IPS-20b (cell line): ENCODE measurements around the gene LTO1.

Experiments
- H3K27ac ChIP-seq: one replicate; pipeline ENCODE4 v1.5.1; 2013; ENCODE audit warnings: low read length
- H3K27me3 ChIP-seq: 2 replicates; pipeline ENCODE4 v1.6.1; 2013; ENCODE audit warnings: mild to moderate bottlenecking, low read length, inconsistent platforms; ENCODE audit not compliant: insufficient read depth
- H3K36me3 ChIP-seq: 2 replicates; pipeline ENCODE4 v1.6.1; 2013; ENCODE audit warnings: low read depth, mild to moderate bottlenecking, inconsistent platforms, low read length, moderate library complexity; ENCODE audit not compliant: insufficient read depth
- H3K4me1 ChIP-seq: 2 replicates; pipeline ENCODE4 v1.6.1; 2013; ENCODE audit warnings: mild to moderate bottlenecking, control low read depth, inconsistent platforms, low read length, moderate library complexity; ENCODE audit not compliant: insufficient read depth
- H3K4me3 ChIP-seq: 2 replicates; pipeline ENCODE4 v1.5.1; 2013; ENCODE audit warnings: mild to moderate bottlenecking, low read length, inconsistent platforms
- H3K9ac ChIP-seq: 2 replicates; pipeline ENCODE4 v1.6.1; 2013; ENCODE audit warnings: low read depth, mild to moderate bottlenecking, inconsistent platforms, low read length, moderate library complexity
- H3K9me3 ChIP-seq: 2 replicates; pipeline ENCODE4 v1.6.1; 2013; ENCODE audit warnings: mild to moderate bottlenecking, low read depth, low read length, inconsistent platforms; ENCODE audit not compliant: insufficient read depth

LTO1 gene

DNA sequence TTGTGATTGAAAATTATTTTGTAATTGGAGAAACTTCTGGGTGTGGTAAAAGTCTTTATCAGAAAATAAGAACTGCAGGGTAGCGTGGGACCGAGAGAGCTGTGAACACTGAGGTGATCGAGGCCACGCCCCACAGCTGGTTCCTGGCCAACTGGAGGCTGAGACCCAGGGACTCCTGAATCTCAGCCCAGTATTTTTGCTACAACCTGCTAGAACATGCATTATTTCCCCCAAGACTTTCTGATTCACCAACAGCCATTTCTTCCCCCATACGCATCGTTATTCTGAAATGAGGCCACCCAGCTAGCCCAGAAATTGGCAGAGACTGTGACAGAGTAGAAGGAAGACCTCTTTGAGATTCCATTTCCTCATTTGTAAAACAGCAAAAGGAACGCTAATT is 32.0 kb upstream of the LTO1 start:
- peaks cover 60% of the 10 kb centered on the region for H3K27me3 ChIP-seq
- no peaks in the 10 kb centered on the region for H3K36me3 ChIP-seq
- H3K9ac ChIP-seq: no peak overlapping the region
- H3K9me3 ChIP-seq: no peaks in the 10 kb centered on the region
- H3K4me1 ChIP-seq: peaks cover 23% of the 10 kb centered on the region; the same call in 1 of the 2 replicates
- no peak overlapping the region for H3K27ac ChIP-seq
- no peak overlapping the region for H3K4me3 ChIP-seq

DNA sequence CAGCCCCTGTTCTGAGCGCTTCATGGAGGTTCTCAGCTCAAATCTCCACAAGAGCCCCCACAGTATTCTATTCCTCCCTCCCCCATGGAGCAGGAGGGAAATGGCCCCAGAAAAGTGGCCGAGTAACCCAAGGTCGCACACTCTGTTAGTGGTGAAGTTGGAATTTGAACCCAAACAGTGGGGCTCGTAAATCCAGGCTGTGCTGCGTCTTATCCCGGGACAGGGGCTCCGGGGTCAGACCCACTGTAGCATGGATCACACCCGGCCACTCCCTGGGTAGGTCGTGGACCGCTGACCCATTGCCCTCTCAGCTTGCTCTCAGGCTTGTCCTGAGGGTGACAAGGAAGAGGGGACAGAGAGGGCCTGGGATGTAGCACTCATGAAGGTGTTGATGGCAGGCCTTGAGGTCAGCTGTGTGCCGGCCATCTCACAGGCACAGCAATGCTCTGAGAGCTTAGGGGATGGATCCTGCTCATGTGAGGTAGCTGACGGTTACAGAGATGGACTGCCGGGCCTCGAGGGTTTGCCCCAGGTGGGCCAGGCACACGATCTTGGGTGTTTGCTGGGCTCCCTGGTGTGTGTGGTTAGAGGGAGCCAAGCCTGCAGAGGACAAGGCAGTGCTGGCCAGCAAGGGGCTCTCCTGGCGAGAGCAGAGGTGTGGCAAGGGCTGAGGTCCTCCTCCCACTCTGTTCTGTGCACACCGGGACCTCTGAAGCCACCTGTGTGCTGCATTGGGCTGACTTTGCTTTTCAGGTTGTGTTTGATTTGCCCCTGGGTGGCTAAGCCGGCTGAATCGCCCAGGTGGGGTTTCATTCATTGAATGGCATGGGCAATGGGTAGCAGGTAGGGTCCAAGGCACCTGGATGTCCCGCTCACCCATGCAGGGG is 31.0 kb upstream of the LTO1 start:
- peaks cover 27% of the 10 kb centered on the region; the same call in 1 of the 2 replicates for H3K4me1 ChIP-seq

GRCh38 chr11:69705351-69705811 is 30.2 kb upstream of the LTO1 start:
- no peaks in the 10 kb centered on the region for H3K9me3 ChIP-seq
- no peaks in the 10 kb centered on the region for H3K36me3 ChIP-seq
- no peak overlapping the region for H3K27ac ChIP-seq
- peaks cover 31% of the 10 kb centered on the region; the same call in 1 of the 2 replicates for H3K4me1 ChIP-seq
- H3K9ac ChIP-seq: peak overlapping the region; percentile 29; the same call in 1 of the 2 replicates
- peaks cover 67% of the 10 kb centered on the region for H3K27me3 ChIP-seq
- H3K4me3 ChIP-seq: peak overlapping the region; percentile 81; the same call in 1 of the 2 replicates

More for the DNA sequence above, 31.0 kb upstream of the LTO1 start:
- H3K36me3 ChIP-seq: no peaks in the 10 kb centered on the region
- H3K9me3 ChIP-seq: no peaks in the 10 kb centered on the region
- H3K27ac ChIP-seq: no peak overlapping the region
- peak overlapping the region; percentile 81; the same call in 1 of the 2 replicates for H3K4me3 ChIP-seq
- no peak overlapping the region for H3K9ac ChIP-seq
- peaks cover 67% of the 10 kb centered on the region for H3K27me3 ChIP-seq

DNA sequence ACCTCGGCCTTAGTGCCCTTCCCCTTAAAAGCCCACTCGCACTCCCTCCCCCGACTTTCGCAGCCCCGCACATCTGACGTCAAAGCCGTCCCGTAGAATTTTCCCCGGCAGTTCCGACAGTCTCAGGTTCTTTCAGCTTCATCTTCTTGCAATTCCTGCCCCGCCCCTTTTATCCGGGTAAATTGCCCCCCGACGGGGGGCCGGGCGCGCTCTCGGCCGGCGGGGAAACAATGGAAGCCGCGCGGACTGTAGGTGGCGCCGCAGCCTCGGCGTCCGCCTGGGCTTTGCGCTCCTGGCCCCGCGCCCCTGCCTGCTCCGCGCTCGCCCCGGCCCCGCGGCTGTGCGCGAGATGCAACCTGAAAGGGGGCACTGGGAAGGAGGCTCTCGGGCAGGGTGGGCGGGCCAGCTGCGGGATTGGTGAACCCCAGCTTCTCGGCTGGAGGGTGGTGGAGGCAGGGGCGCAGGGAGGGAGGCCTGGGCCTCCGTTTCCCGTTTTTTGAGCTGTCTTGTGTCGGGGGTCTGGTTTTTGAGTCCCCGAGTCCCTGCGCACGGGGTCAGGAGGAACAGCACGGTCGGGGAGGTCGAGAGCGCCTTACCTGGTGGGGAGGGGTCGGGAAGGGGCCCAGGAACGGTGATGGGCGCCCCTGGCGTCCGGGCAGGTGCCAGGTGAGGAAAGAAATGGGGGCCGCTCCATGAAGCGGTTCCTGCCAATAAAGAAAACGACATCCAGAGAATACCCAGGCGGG is 29.5 kb upstream of the LTO1 start:
- H3K27ac ChIP-seq: no peak overlapping the region
- H3K36me3 ChIP-seq: no peaks in the 10 kb centered on the region
- H3K9ac ChIP-seq: peak overlapping the region; percentile 68; the same call in 1 of the 2 replicates
- H3K27me3 ChIP-seq: peaks cover 67% of the 10 kb centered on the region
- H3K9me3 ChIP-seq: no peaks in the 10 kb centered on the region
- H3K4me3 ChIP-seq: peak overlapping the region; percentile 81
- peaks cover 33% of the 10 kb centered on the region; the same call in 1 of the 2 replicates for H3K4me1 ChIP-seq

DNA sequence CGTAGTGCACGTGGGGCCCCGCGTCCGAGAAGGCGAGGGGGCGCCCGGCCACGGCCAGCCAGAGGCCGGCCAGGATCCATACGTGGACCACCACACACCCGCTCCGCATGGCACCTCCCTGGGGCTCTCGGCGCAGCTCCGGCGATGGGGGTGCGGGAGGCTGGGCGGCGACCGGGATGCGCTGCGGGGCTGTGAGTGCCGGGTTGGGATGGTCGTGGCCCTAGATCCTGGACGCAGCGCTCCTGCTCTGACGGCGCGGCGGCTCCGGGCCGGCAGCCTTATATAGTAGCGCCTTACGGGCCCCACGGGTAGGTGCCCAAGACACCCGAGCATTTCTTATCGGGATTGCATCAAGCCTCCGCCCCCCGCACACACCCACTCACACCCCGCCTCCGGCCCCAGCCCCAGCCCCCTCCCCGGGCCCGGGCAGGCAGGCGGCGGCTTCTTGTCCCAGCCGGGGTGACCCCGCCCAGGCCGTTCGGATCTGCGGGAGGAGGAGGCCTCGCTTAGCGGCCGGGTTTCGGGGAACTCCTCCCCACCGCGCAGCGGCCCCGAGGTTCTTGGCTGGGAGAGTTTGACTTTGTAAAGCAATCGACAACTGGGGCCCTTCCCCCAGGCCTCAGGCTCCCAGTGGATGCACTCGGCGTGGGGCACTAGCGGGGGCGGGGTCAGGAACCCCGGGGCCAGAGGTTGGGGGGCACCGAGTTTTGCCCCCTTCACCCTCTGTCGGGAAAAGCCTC is 28.8 kb upstream of the LTO1 start, which contains the start of gene FGF19:
Gene FGF19, minus strand, starts transcription at position 255 of the 740 bp plus-strand sequence. Its CDS starts 146 bp downstream, at position 109.
- Histone ChIP-seq H3K27me3 (peaks cover 63% of the 10 kb centered on the region), H3K27ac (peak within 1 kb of the TSS; percentile 30), H3K4me3 (peak within 1 kb of the TSS; percentile 81), H3K9ac (peak within 1 kb of the TSS; percentile 83), H3K9me3 (no peaks in the 10 kb centered on the region), H3K4me1 (peaks cover 32% of the 10 kb centered on the region; the same call in 1 of the 2 replicates), H3K36me3 (peaks cover 6% of the 10 kb centered on the region; the same call in 1 of the 2 replicates)

DNA sequence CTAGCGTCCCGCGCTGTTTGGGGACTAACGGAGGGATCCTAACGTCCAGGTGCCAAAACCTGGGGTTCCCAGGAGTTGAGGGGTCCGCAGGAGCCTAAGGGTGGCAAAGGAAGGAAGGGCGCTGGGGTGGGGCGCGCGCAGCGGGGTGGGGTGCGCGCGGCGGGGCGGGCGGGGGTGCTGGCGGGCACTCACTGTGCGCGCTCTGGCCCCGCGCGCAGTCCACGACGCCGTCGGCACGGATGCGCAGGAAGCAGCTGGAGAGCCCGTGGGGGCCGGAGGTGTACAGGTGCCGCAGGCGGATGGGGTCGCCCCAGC is 28.3 kb upstream of the LTO1 start:
- Histone ChIP-seq H3K9ac (peak overlapping the region; percentile 83), H3K4me3 (peak overlapping the region; percentile 81; the same call in 1 of the 2 replicates), H3K27me3 (peaks cover 59% of the 10 kb centered on the region), H3K36me3 (peaks cover 11% of the 10 kb centered on the region; the same call in 1 of the 2 replicates), H3K4me1 (peaks cover 30% of the 10 kb centered on the region; the same call in 1 of the 2 replicates), H3K9me3 (no peaks in the 10 kb centered on the region), H3K27ac (peak overlapping the region; percentile 30)

GRCh38 chr11:69702769-69703452 is 27.8 kb upstream of the LTO1 start:
- Histone ChIP-seq H3K27me3 (peaks cover 59% of the 10 kb centered on the region), H3K4me1 (peaks cover 30% of the 10 kb centered on the region; the same call in 1 of the 2 replicates), H3K9ac (peak overlapping the region; percentile 83)

GRCh38 chr11:69702239-69702691 is 27.1 kb upstream of the LTO1 start:
- Histone ChIP-seq H3K27me3 (peaks cover 57% of the 10 kb centered on the region), H3K9ac (peak overlapping the region; percentile 83; the same call in 1 of the 2 replicates), H3K4me1 (peaks cover 27% of the 10 kb centered on the region; the same call in 1 of the 2 replicates), H3K4me3 (peak overlapping the region; percentile 81), H3K36me3 (peaks cover 14% of the 10 kb centered on the region; the same call in 1 of the 2 replicates), H3K9me3 (no peaks in the 10 kb centered on the region), H3K27ac (peak overlapping the region; percentile 13)

More at GRCh38 chr11:69702769-69703452, 27.8 kb upstream of the LTO1 start:
- H3K9me3 ChIP-seq: no peaks in the 10 kb centered on the region
- H3K36me3 ChIP-seq: peaks cover 14% of the 10 kb centered on the region; the same call in 1 of the 2 replicates
- H3K27ac ChIP-seq: peak overlapping the region; percentile 30
- H3K4me3 ChIP-seq: peak overlapping the region; percentile 81

GRCh38 chr11:69700278-69701140 is 25.4 kb upstream of the LTO1 start:
- Histone ChIP-seq H3K27ac (peak overlapping the region; percentile 44), H3K27me3 (peaks cover 39% of the 10 kb centered on the region), H3K9ac (peak overlapping the region; percentile 48; the same call in 1 of the 2 replicates), H3K4me3 (peak overlapping the region; percentile 81), H3K36me3 (peaks cover 14% of the 10 kb centered on the region; the same call in 1 of the 2 replicates), H3K9me3 (no peaks in the 10 kb centered on the region), H3K4me1 (peaks cover 15% of the 10 kb centered on the region; the same call in 1 of the 2 replicates)
